ENCODE results near the gene DHX36. TPM values are rescaled to one million over a fixed set of nuclear protein-coding genes. Genes with fewer than 3 reads are reported as not detected.

The DHX36 gene
- 34.7 and 35.5 TPM in 2 replicates for total RNA-seq

DNA sequence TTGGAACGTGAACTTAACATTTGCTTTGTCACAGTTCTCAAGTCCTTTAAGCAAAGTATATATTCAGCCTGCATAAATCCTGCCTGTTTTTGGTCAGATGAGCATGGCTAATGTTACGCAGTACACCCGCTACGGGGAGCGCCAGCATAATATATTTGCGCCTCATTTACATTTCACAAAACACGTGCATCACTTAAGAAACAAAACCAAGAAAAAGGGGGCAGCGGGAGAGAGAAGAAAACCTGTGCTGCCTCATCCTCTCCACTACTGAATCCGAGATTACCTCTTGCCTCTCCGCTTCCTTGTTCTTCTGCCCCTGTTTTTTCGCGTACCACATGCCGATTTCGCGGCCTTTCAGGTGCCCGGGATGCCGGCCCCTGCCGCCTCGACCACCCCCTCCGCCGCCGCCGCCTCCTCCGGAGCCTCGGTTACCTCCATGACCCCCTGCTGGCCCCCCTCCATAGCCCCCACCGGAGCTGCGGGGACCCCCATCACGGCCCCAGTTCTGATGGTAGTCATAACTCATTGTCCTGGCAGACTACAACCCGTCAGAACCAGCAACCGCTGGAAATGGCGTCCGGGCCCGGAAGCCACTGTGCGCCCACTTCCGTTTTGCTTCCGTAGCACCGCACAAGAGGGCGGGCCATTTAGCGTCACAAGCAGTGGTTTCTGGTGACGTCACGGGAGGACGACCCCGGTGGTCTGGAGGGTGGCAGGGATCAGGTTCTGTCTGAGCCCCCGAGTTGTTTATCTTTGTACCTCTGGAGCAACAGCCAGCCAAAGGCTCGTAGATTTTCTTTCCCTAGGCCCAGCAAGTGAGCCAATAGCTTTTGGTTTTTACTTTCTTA, at the start of gene DHX36:
TSS of gene DHX36 (minus strand) at position 597 of the 848 bp plus-strand sequence. CDS start at position 526, 71 bp downstream.

Other genes with a start within 250 kb of the DHX36 start
- 1.1 and 4.0 TPM in 2 replicates for gene ARHGEF26, start 203.1 kb downstream of the DHX36 start, total RNA-seq
- not detected in 2 replicates for gene GPR149, start 105.7 kb upstream of the DHX36 start, total RNA-seq